EL (cell line): ENCODE data around the gene ADPRH.
"Not testable (repeated sequence)": the region's sequence is repeated elsewhere in the genome, so short reads cannot be mapped to it uniquely, and the experiment has no call there.

Source experiments
- DNase-seq: peaks from one replicate; pipeline ENCODE4 v3.0.0-alpha.2; 2016

The ADPRH gene

GRCh38 chr3:119579366-119580066 is at the start of gene ADPRH:
Gene ADPRH (plus strand): TSS chr3:119579492. CDS start chr3:119582170, 2,678 bp downstream.
- DNase-seq, result peak; percentile 68

GRCh38 chr3:119529883-119530282 is 49.4 kb upstream of the ADPRH start:
- DNase-seq, result peak; percentile 57

- DNase-seq, result no peak
Observed at GRCh38 chr3:119530456-119530855, 48.8 kb upstream of the ADPRH start.

GRCh38 chr3:119531151-119531550 is 48.1 kb upstream of the ADPRH start:
- no peak for DNase-seq

- no peak for DNase-seq
Observed at GRCh38 chr3:119534296-119534695, 45.0 kb upstream of the ADPRH start.

GRCh38 chr3:119536757-119537156 is 42.5 kb upstream of the ADPRH start:
- DNase-seq, result no peak

- no peak for DNase-seq
Observed at GRCh38 chr3:119538772-119539171, 40.5 kb upstream of the ADPRH start.

- DNase-seq, result no peak
Observed at GRCh38 chr3:119541547-119541946, 37.7 kb upstream of the ADPRH start.

GRCh38 chr3:119542168-119542767 is 37.0 kb upstream of the ADPRH start:
- DNase-seq, result no peak

- DNase-seq, result no peak
Observed at GRCh38 chr3:119543147-119543546, 36.1 kb upstream of the ADPRH start.

- no peak for DNase-seq
Observed at GRCh38 chr3:119547227-119547626, 32.1 kb upstream of the ADPRH start.

- DNase-seq, result peak; percentile 16
Observed at GRCh38 chr3:119548341-119548740, 31.0 kb upstream of the ADPRH start.

GRCh38 chr3:119550192-119550910 is 28.9 kb upstream of the ADPRH start:
- no peak for DNase-seq

- no peak for DNase-seq
Observed at GRCh38 chr3:119551598-119551997, 27.7 kb upstream of the ADPRH start.

- not testable (repeated sequence) for DNase-seq
Observed at GRCh38 chr3:119552928-119553327, 26.4 kb upstream of the ADPRH start.

- DNase-seq, result no peak
Observed at GRCh38 chr3:119553823-119554415, 25.4 kb upstream of the ADPRH start.

- no peak for DNase-seq
Observed at GRCh38 chr3:119555309-119555735, 24.0 kb upstream of the ADPRH start.

GRCh38 chr3:119555929-119556328 is 23.4 kb upstream of the ADPRH start:
- DNase-seq, result no peak

GRCh38 chr3:119557192-119557876 is 22.0 kb upstream of the ADPRH start:
- DNase-seq, result no peak

- DNase-seq, result no peak
Observed at GRCh38 chr3:119557877-119558269, 21.4 kb upstream of the ADPRH start.

- DNase-seq, result no peak
Observed at GRCh38 chr3:119558626-119559317, 20.5 kb upstream of the ADPRH start.

GRCh38 chr3:119559441-119559963 is 19.8 kb upstream of the ADPRH start, which contains the start of gene CD80:
Gene CD80 (minus strand): TSS chr3:119559614. CDS start chr3:119557728, 1,886 bp downstream.
- DNase-seq, result peak; percentile 45
